G401 (cell line): ENCODE measurements around the gene ZPBP2. TPM values are rescaled to one million over a fixed set of nuclear protein-coding genes. Genes with fewer than 3 reads are reported as not detected.
"Not testable (repeated sequence)": the region's sequence is repeated elsewhere in the genome, so short reads cannot be mapped to it uniquely, and the experiment has no call there.

ENCODE experiments used
- DNase-seq: peaks from one replicate; pipeline ENCODE4 v3.0.0-alpha.2; 2015; ENCODE audit warnings: low spot score
- in situ Hi-C: cut with HindIII; loops from 2 replicates; pipeline ENCODE4 v1.10.0; 2016; ENCODE audit warnings: low sequenced_read_pairs, mixed read lengths
- total RNA-seq: library from RNA; depleted of rRNA; stranded (reverse); fragments of >200 nt; shearing (Covaris generic); gene quantifications from 2 replicates; pipeline ENCODE4 v1.2.3, GENCODE V29; 2014

Gene ZPBP2
- total RNA-seq, 1 experiment from 2014 or later = not detected

DNA sequence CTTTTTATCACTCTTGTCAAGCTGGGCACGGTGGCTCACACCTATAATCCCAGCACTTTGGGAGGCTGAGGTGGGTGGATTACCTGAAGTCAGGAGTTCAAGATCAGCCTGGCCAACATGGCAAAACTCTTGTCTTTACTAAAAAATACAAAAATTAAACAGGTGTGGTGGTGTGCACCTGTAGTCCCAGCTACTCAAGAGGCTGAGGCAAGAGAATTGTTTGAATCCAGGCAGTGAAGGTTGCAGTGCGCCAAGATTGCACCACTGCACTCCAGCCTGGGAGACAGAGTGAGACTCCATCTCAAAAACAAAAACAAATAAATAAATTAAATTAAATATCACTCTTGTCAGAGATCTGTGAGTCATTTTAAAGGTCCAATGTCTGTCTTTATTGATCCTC is 34.0 kb downstream of the ZPBP2 start:
- in situ Hi-C loops, DNase-seq: not testable (repeated sequence)

DNA sequence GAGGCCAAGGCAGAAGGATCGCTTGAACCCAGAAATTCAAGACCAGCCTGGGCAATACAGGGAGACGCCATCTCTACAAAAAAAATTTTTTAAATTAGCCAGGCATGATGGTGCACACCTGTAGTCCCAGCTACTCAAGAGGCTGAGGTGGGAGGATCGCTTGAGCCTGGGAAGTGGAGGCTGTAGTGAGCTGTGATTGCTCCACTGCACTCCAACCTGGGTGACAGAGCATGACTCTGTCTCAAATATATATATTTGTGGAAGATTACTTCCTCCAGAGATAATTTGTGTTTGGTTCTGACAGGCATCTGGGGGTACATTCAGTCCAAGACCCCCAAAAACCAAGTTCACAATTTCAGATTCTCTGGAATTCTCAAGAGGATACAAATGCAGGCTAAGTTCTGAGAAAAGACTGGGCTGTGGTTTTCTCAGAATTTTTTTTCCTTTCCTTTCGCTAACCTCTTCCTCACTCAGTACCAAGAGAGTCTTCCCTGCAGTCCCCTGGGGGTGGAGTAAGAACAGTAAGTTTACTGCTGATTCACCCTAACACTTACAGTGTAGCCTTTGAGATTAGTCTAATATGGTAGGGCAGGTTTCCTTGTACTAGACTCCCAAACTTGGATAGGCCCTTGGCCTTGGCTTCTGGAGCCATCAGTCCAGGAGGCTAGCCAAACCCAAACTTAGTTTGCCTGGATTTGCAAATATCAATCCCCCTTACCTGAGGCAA is 35.3 kb downstream of the ZPBP2 start:
- DNase-seq = no peak
- in situ Hi-C loops = no loop called here

DNA sequence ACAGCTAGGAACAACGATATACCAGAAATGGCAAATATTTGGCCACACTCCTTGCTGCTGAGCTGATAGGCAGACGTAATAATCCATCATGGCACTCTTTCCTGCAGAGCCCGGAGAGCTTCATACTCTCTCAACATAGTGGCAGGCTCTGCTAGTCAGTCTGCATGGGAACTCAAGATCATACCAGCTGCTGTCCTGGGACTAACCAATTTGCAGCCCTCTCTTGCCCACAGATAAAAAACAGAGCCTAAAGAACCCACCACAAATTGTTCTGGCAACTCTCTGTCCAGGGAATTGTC is 36.9 kb downstream of the ZPBP2 start:
- no peak for DNase-seq
- in situ Hi-C loops = no loop called here

DNA sequence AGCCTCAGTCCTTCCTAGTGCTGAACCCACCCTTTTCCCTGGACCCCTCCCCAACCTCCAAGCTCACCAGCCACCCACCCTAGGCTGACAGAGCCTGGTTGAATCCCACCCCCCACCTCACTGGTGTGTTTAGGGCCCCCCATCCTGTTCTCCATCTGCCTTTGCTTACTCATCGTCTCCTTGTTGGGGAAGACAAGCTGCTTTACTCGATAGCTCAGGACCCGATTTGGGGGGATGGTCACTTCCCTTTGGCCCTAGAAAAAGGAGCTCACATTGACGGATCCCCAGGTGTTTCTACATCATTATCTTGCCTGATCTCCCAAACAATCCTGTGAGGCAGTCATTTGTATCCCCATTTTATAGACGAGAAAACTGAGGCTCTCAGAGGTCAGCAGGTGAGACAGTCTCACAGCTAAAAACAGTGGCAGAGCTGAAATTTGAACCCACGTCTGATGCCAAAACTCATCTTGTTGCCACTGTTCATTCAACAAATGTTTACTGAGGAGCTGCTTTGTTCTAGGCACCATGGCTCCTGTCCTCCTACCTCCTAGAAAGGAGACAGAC is 40.9 kb downstream of the ZPBP2 start:
- in situ Hi-C loops = no loop called here
- no peak for DNase-seq

DNA sequence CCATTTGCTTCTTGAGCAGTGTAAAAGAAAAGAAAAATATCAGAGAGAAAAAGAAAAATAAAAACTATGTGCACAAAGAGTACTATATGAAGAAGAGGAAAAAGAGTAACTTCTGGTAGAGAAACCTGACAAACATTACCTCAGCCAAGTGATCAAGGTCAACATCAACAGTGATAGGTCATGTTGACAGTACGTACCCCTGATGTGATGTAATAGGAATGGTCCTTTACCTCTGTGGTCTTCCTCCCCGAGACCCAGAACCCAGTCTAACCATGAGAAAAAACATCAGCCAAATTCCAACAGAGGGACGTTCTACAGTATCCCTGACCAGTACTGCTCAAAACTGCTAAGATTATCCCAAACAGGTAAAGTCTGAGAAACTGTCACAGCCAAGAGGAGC is 46.0 kb downstream of the ZPBP2 start:
- no peak for DNase-seq
- in situ Hi-C loops = no loop called here

DNA sequence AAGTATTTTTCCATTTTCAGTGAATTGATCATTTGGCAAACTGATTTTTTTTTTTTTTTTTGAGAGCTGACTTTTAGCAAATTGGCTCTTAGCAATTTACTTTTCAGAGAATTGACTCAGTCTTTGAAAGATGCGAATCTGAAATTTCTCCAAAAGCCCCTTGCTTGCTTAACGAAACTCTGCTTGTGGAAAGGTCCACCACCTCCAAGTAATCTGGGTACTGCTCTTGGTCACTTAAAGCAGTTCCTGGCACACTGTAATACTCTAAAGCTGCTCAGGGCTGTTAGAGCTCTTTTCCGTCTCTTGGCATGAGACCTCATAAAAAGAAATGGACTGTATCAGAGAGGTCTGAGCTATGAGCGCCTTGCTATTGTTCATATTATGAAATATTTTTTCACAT is 47.6 kb downstream of the ZPBP2 start:
- DNase-seq = no peak
- in situ Hi-C loops = no loop called here

DNA sequence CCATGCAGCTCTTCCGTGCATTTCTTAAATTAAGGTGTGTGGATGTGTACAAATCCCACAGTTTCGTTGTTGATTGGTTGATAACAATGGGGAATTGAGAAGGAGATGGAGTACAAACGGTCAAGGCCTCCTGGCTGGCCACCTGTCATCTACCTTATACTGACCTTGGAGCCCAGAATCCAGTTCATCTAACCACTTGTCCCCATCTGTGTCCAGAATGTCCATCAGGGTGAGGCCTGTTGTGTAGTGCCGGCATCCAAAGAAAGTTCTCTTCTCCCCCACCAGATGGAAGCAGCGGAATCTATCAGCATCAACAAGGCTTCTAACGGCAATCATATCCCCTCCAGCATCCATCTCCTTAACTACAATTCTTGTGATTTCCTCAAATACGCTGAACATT is 48.9 kb downstream of the ZPBP2 start:
- DNase-seq = no peak
- in situ Hi-C loops = no loop called here

DNA sequence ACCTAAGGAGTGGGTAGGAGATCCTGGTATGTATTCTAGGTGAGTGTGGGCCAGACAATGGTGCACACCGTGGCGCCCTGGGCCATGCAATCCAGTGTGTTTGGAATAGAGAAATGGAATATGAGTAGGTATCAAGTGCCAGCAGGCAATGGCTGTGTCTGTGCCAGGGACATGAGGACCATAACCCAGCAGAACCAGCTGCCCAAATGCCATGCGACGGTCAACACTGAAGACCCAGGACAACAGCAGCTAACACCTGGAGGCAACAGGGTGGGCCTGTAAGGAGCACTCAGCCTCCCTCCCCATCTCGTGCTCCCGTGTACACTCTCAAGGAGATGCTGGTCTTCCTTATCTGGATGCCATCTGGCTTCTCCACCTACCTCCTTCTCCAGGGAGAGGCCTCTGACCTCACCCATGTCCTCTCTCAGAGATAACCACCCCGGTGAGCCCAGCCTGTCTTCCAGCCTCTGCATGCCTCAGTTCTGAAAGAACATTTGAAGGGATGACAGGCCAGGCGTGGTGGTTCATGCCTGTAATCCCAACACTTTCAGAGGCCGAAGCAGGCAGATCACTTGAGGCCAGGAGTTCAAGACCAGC is 51.2 kb downstream of the ZPBP2 start:
- no peak for DNase-seq
- in situ Hi-C loops = no loop called here

DNA sequence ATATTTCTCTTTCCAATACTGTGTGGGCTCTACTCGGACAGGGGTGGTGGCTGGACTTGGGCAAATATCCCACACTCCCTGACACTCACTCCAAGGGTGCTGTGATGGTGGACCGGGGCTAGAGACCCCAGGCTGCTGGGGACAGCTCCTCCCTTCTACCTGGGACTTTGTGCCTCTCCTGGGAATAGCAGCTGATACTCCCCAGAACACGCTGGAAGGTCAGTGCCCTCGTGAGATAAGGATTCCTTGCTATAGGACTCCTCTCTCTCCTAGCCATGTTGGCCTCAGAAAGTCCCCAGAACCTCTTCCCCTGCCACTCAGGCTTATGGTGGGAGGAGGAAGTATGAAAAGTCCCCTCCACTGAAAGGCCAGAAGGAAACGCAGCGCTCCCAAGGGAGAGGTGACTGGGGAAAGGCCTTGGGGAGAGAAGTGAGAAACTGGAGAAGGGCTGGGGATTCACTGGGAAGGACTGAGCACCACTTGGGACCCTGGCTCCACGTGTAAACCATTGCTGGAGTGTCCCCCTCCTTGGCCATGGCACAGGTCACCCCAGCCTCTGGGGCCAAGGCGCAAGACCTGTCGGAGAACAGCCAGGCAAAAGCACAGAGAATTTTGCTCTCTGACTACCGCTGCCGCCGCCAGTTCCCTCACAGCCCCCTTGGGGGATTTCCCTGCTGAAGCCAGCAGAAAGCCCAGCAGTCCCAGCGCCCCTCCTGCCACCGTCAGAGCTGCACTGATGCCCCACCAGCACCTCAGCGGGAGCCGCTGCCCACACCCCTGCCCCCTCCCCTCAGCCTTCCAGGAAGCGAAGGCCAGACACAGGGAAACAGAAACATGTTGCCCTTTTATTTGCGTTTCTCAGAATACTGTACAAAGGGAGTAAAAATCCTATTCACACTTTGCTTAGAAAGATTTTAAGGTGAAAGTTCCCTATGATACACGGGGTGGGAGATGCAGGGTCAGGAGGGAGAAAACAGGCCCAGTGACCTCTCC is 52.5 kb downstream of the ZPBP2 start:
- in situ Hi-C loops = no loop called here
- DNase-seq = no peak

DNA sequence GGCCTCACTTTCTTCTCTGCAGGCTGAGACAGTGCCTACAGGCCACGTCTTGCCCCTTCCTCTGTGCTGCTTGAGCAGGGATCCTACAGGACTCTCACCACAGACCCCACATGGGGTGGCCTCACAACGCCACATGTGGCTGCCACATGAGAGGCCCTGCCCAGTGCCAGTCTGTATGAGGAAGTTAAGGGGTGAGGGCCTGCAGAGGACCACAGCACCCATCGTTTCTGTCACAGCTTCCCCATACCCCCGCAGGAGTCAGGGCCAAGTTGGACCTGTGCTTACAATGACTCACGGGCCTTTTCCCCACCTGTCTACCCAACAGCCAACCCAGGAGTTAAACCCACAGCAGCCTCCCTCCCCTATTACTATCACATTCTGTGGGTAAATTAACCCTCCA is 53.3 kb downstream of the ZPBP2 start:
- in situ Hi-C loops = no loop called here
- DNase-seq = no peak

DNA sequence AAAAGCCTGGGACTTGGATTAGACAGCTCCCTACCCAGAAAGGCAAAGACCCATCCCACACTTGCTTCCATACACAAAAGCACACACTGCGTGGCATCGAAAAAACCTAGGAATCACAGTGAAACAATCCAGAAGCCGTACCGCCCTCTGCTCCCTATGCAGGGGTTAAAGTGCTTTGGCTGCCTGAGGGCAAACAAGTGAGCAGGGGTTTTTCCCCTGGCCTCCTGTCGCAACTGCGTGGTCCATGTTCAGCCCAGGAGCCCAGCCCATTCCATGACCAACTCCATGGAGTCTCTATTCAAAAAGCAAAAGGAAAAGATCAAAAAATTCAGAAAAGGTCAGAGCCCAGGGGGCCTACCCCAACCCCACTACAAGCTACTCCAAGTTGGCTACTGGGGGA is 54.0 kb downstream of the ZPBP2 start:
- DNase-seq = no peak
- in situ Hi-C loops = no loop called here

DNA sequence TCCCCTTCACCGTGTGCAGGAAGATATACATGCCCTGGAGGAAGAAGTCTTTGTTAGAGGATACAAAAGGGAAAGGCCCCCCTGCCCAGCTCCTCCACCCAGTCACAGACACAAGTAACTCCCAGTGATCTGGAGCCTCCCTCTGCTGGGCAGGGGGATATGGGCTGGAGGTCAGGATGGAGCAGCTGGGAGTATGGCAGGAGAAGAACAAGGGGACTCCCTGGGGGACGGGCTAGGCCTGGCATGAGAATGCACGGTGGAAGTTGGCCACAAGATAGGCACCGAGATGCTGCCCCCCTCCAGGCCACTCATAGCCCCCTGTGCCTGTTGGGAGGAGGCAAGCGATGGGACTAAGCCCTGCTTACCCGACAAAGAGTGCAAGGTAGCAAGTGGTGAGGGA is 55.2 kb downstream of the ZPBP2 start:
- no peak for DNase-seq
- in situ Hi-C loops = no loop called here

DNA sequence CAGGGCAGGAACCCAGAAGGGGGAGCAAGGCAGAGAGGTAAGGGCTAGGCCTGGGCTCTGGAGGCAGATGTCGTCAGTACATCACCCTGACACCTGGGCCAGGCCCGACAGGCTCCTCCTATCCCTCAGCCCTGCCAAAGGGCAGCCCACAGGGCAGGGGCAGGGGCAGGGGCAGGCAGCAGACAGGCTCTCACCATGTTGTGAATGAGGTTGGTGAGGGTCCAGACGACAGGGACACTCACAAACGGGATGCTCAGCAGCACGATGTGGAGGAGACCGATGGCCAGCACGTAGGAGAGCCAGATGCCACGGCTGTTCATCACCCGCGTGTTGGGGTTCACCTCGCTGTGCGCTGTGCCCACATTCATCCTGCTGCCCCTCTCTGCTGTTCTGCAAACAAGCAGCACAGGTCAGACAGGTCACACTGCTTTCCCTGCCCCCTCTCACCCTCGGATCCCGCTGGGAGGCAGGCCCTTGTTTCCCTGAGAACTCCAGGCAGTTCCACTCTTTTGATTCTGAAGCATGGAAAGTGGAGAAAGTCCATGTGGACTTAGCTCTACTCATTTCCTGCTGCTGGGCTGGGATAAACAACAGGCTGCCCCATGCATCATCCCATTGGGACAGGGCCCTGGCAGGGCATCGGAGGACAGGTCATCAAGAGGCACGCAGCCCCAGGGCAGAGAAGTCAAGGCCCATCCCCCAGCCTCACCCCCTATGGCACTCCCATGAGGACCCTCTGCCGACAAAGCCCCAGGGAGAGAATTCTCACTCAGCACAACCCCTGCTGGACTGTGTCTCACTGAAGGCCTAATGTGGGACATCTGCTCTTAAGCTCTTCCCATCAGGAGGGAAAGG is 56.1 kb downstream of the ZPBP2 start:
- DNase-seq = no peak
- in situ Hi-C loops = no loop called here

DNA sequence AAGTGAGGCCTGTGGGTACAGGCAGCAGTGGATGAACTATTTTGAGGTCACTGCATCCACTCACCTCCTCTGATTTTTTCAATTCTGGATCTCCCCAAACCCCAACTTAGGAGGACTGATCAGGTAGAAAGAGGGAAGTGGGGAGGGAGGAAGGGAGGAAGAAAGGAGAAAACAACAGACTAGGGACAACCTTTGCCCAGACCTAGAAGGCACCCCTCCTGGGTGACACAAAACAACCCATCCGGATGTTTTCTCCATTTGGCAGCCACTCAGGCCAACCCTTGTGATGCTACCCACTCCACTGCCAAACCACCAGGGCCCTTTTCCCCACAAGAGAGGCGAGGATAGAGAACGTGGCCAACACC is 56.7 kb downstream of the ZPBP2 start:
- DNase-seq = no peak
- in situ Hi-C loops = no loop called here

DNA sequence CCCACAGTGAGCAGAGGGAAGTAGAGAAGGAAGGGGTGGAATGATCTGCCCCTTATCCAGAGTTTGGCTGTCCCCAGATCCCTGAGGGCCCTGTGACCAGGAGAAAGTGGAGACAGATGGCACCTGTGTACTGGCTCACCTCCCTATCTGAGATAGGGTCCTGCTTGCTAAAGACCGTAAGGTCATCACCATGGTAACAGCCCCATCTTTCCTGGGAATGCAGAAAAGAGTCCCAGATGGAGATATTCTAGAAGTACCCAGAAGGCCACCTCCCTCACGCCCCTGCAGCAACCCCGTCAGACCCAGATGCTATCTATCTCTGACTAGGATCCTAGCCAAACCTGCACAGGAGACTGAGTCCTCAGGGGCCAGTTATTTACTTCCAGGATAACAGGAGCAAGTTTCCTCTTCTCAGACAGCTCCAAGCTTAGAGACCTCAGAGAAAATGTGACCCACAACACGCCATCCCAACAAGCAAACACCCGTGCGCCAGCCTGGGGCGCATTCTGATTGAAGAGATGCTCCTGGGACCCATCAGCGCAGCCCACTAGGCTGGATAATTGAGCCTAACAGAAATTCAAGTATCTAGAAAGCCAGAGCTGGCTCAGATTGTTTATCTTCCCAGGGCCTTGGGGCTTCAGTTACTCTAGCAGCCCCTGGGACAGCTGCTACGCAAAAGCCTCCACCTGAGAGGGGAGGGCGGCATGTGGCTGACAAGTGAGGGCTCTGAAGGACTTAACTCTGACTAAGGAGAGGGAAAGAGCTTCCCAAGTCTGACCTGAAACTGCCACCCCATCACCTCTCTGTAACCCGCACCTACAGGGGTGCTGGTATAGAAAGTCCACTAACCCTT is 57.5 kb downstream of the ZPBP2 start:
- no peak for DNase-seq
- in situ Hi-C loops = no loop called here

DNA sequence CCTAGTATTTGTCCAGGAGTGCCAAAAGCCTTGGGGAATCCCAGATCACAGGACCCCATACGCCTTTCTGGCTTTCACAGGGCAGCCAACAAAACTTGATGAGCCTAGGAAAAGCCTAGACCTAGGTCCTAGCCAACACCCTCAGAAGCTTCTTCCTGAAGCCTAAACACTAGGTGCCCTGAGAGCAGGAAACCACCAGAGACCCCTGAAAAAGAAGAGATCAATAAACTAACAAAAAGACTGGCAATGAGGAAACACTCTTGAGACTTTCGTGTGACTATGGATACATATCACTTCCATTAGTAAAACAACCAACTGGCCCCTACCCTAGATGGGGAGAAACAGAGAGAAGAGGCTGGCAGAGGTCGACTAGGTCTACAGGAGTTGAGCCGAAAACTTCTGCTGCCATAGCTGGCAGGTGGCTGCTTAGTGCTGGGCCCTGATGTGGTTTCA is 58.2 kb downstream of the ZPBP2 start:
- DNase-seq = no peak

DNA sequence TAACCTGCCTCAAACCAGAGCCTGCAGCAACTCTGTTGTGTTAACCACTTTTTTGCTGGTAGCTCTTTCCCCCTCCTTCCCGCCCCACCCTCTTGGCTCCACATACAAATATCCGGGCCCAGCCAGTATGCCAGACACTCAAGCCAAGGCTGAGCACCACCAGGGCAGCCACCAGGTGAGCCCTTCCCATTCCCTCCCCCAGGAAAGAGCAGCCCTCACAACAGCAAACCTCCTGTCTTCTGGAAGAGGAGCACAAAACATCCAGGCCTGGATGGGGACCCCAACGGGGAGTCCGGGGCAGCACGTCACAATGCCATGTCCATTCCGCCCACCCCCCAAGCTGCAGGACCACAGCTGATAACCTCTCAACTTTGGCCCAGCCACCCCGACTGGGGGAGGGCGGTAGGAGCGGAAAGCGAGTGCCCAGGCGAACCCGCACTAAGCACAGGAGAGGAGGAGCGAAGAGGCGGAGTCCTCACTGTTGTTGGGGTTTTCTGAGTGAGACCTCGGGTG is 58.6 kb downstream of the ZPBP2 start:
- peak; percentile 11 for DNase-seq
- in situ Hi-C loops = no loop called here

More for the DNA sequence above, 58.2 kb downstream of the ZPBP2 start:
- in situ Hi-C loops = no loop called here
